Neuronal stem cell (in vitro differentiated cells): ENCODE measurements around the gene NDUFS8.
"Not testable (repeated sequence)": the region's sequence is repeated elsewhere in the genome, so short reads cannot be mapped to it uniquely, and the experiment has no call there.

ENCODE experiments used
- DNase-seq: peaks from one replicate; pipeline ENCODE4 v3.0.0-alpha.2; 2013; ENCODE audit warnings: low spot score
- H2AFZ ChIP-seq: one replicate; pipeline ENCODE4 v1.6.1; 2013; ENCODE audit warnings: mild to moderate bottlenecking, low read length, inconsistent platforms
- H2AK5ac ChIP-seq: 2 replicates; pipeline ENCODE4 v1.6.1; 2013; ENCODE audit warnings: low read depth, mild to moderate bottlenecking, inconsistent platforms, low read length, moderate library complexity, mixed read lengths
- H2BK120ac ChIP-seq: 2 replicates; pipeline ENCODE4 v1.6.1; 2013; ENCODE audit warnings: low read depth, mild to moderate bottlenecking, inconsistent platforms, low read length, moderate library complexity, mixed read lengths
- H2BK12ac ChIP-seq: one replicate; pipeline ENCODE4 v1.6.1; 2013; ENCODE audit warnings: low read length, inconsistent platforms
- H2BK15ac ChIP-seq: 2 replicates; pipeline ENCODE4 v1.6.1; 2013; ENCODE audit warnings: mild to moderate bottlenecking, low read length, inconsistent platforms, mixed read lengths
- H2BK5ac ChIP-seq: one replicate; pipeline ENCODE4 v1.6.1; 2013; ENCODE audit warnings: inconsistent platforms, mild to moderate bottlenecking, low read length, moderate library complexity
- H3K14ac ChIP-seq: one replicate; pipeline ENCODE4 v1.6.1; 2013; ENCODE audit warnings: low read length, inconsistent platforms
- H3K18ac ChIP-seq: 2 replicates; pipeline ENCODE4 v1.6.1; 2013; ENCODE audit warnings: low read length, inconsistent platforms
- H3K23ac ChIP-seq: 2 replicates; pipeline ENCODE4 v1.6.1; 2013; ENCODE audit warnings: low read depth, mild to moderate bottlenecking, mixed read lengths, low read length, inconsistent platforms; ENCODE audit not compliant: poor library complexity
- H3K27ac ChIP-seq: replicated peaks from 3 replicates; pipeline ENCODE4 v1.5.1; 2013; ENCODE audit warnings: low read length, inconsistent platforms
- H3K27me3 ChIP-seq, 3 experiments: 2 replicates each; pipeline ENCODE4 v1.6.1; 2013; ENCODE audit warnings: low read length in 3 of 3, mild to moderate bottlenecking in 2 of 3, inconsistent platforms in 1 of 3, low read depth in 1 of 3, mixed read lengths in 1 of 3, moderate library complexity in 1 of 3; ENCODE audit not compliant: control insufficient read depth in 3 of 3, insufficient read depth in 3 of 3
- H3K36me3 ChIP-seq, 2 donors: replicated peaks in 1 of 2; 2 replicates each; pipeline ENCODE4 v1.6.1; 2013; ENCODE audit warnings: low read length in 2 of 2; ENCODE audit not compliant: control insufficient read depth in 2 of 2, insufficient read depth in 2 of 2
- H3K4ac ChIP-seq: 2 replicates; pipeline ENCODE4 v1.6.1; 2013; ENCODE audit warnings: inconsistent platforms, mild to moderate bottlenecking, low read length, moderate library complexity
- H3K4me1 ChIP-seq, 2 donors: 1 replicate in 1 of 2; 2 replicates in 1 of 2; pipeline ENCODE4 v1.6.1; 2013; ENCODE audit warnings: low read length in 2 of 2, low read depth in 1 of 2; ENCODE audit not compliant: control insufficient read depth in 2 of 2, insufficient read depth in 1 of 2
- H3K4me2 ChIP-seq: one replicate; pipeline ENCODE4 v1.6.1; 2013; ENCODE audit warnings: mild to moderate bottlenecking, low read length, inconsistent platforms; ENCODE audit not compliant: insufficient read depth, poor library complexity, severe bottlenecking
- H3K4me3 ChIP-seq, 2 donors: 2 replicates each; pipeline ENCODE4 v1.5.1; 2013; ENCODE audit warnings: low read length in 2 of 2, mild to moderate bottlenecking in 2 of 2, inconsistent platforms in 1 of 2, moderate library complexity in 1 of 2
- H3K79me1 ChIP-seq: one replicate; pipeline ENCODE4 v1.6.1; 2013; ENCODE audit warnings: low read depth, mild to moderate bottlenecking, inconsistent platforms, low read length, moderate library complexity
- H3K9ac ChIP-seq: one replicate; pipeline ENCODE4 v1.6.1; 2013; ENCODE audit warnings: mild to moderate bottlenecking, low read depth, low read length, inconsistent platforms; ENCODE audit not compliant: poor library complexity
- H3K9me3 ChIP-seq, 2 donors: replicated peaks in 1 of 2; 2 replicates each; pipeline versions ENCODE3 to v1.6.1; 2013; ENCODE audit warnings: low read length in 2 of 2, mild to moderate bottlenecking in 2 of 2, inconsistent platforms in 1 of 2, low read depth in 1 of 2, mixed read lengths in 1 of 2, moderate library complexity in 1 of 2; ENCODE audit not compliant: control insufficient read depth in 2 of 2, insufficient read depth in 1 of 2
- H4K8ac ChIP-seq: one replicate; pipeline ENCODE4 v1.6.1; 2013; ENCODE audit warnings: low read depth, mild to moderate bottlenecking, inconsistent platforms, low read length, moderate library complexity
- H4K91ac ChIP-seq: one replicate; pipeline ENCODE4 v1.6.1; 2013; ENCODE audit warnings: low read length, low read depth, mild to moderate bottlenecking, inconsistent platforms; ENCODE audit not compliant: poor library complexity
- WGBS, 2 donors: extraction: QIAGEN DNeasy Blood & Tissue Kit; methylation state at CpG; one replicate each; pipeline ENCODE4 v1.1.7; 2013; ENCODE audit warnings: missing lambda C conversion rate in 2 of 2, mixed read lengths in 1 of 2; ENCODE audit not compliant: insufficient read length in 2 of 2, insufficient replicate concordance in 1 of 2; ENCODE audit errors: extremely low coverage in 2 of 2; 5-methylcytosine and 5-hydroxymethylcytosine counted together

The NDUFS8 gene

GRCh38 chr11:67994387-67994786 is 36.1 kb upstream of the NDUFS8 start:
- H3K79me1 ChIP-seq, H3K27me3 ChIP-seq, H3K23ac ChIP-seq, H3K9me3 ChIP-seq, H2BK5ac ChIP-seq, H2AK5ac ChIP-seq, DNase-seq, H3K4me2 ChIP-seq, H3K36me3 ChIP-seq, H3K27ac ChIP-seq, H4K8ac ChIP-seq, H3K9ac ChIP-seq, H2BK15ac ChIP-seq, H3K14ac ChIP-seq, H3K4me1 ChIP-seq, H3K4ac ChIP-seq, H4K91ac ChIP-seq, H2BK12ac ChIP-seq, H2BK120ac ChIP-seq, H2AFZ ChIP-seq, H3K18ac ChIP-seq, H3K4me3 ChIP-seq: not testable (repeated sequence)
- WGBS, 2 donors, result no CpG with 5 or more reads among the region's 5 CpGs

- not testable (repeated sequence) for H3K23ac ChIP-seq, H3K18ac ChIP-seq, H3K27me3 ChIP-seq, H3K9ac ChIP-seq, H3K4me3 ChIP-seq, H2BK5ac ChIP-seq, H3K14ac ChIP-seq, H3K36me3 ChIP-seq, H2AK5ac ChIP-seq, H3K9me3 ChIP-seq, H2BK12ac ChIP-seq, H2BK15ac ChIP-seq, H3K79me1 ChIP-seq, H2BK120ac ChIP-seq, H3K4ac ChIP-seq, H4K91ac ChIP-seq, H2AFZ ChIP-seq, H4K8ac ChIP-seq, H3K4me2 ChIP-seq, H3K27ac ChIP-seq, DNase-seq
- no CpG with 5 or more reads among the region's 3 CpGs for WGBS, 2 donors
- H3K4me1 ChIP-seq, result peaks cover 8 to 11% of the 10 kb centered on the region in 2 donors
Observed at GRCh38 chr11:67995129-67995528, 35.4 kb upstream of the NDUFS8 start.

- no CpG with 5 or more reads among the region's 14 CpGs for WGBS, 2 donors
- H4K91ac ChIP-seq, H3K36me3 ChIP-seq, H2BK12ac ChIP-seq, H3K9me3 ChIP-seq, H3K79me1 ChIP-seq, H3K9ac ChIP-seq, H2BK120ac ChIP-seq, DNase-seq, H3K4me3 ChIP-seq, H2BK15ac ChIP-seq, H3K27me3 ChIP-seq, H2BK5ac ChIP-seq, H2AFZ ChIP-seq, H3K14ac ChIP-seq, H3K4ac ChIP-seq, H3K18ac ChIP-seq, H3K23ac ChIP-seq, H2AK5ac ChIP-seq, H3K4me2 ChIP-seq, H4K8ac ChIP-seq, H3K27ac ChIP-seq: not testable (repeated sequence)
- H3K4me1 ChIP-seq, result peaks cover 9 to 11% of the 10 kb centered on the region in 2 donors
Observed at GRCh38 chr11:67995579-67995978, 34.9 kb upstream of the NDUFS8 start.

- Histone ChIP-seq H3K4ac (no peak overlapping the region), H3K14ac (no peak overlapping the region), H2BK15ac (no peak overlapping the region), H2BK12ac (no peak overlapping the region), H2AK5ac (no peak overlapping the region), H3K4me1 (peaks cover 9 to 11% of the 10 kb centered on the region in 2 donors), H3K18ac (no peak overlapping the region), H4K91ac (no peak overlapping the region), H2BK5ac (no peak overlapping the region), H2AFZ (no peak overlapping the region), H3K4me2 (no peak overlapping the region), H3K36me3 (no peaks in the 10 kb centered on the region), H3K23ac (no peak overlapping the region), H3K9me3 (no peaks in the 10 kb centered on the region), H3K79me1 (no peaks in the 10 kb centered on the region), H3K9ac (no peak overlapping the region), H3K4me3 (no peak overlapping the region), H2BK120ac (no peak overlapping the region), H4K8ac (no peak overlapping the region), H3K27ac (no peak overlapping the region), H3K27me3 (peaks cover 0 to 2% (median 0%) of the 10 kb centered on the region in 3 experiments)
- DNase-seq, result no peak
- WGBS, 2 donors, result no CpG with 5 or more reads among the region's 13 CpGs
Observed at GRCh38 chr11:67996051-67996450, 34.4 kb upstream of the NDUFS8 start.
